K562 (cell line): Measurements from ENCODE around the gene HOXB5. TPM values are rescaled to one million over a fixed set of nuclear protein-coding genes. Genes with fewer than 3 reads are reported as not detected.

Experiments
- BACH1 ChIP-seq: fragments of 200-800 bp; sonication (Bioruptor generic); IDR thresholded peaks from 2 replicates; pipeline ENCODE4 v1.6.1; 2016; ENCODE audit warnings: missing genetic modification characterization, missing compliant biosample characterization
- CEBPB ChIP-seq: fragments of 450-650 bp; IDR thresholded peaks from 2 replicates; pipeline ENCODE4 v1.6.1; 2016; ENCODE audit warnings: missing genetic modification characterization, missing compliant biosample characterization
- CEBPG ChIP-seq, 3 experiments: fragments of 200-800 bp in 1 of 3; sonication (Bioruptor generic) in 1 of 3; sonication (generic) in 1 of 3; formaldehyde crosslinking in 1 of 3; IDR thresholded peaks in 2 of 3; conservative IDR thresholded peaks in 1 of 3; 2 replicates each; pipeline versions ENCODE4 v1.6.1 to v1.8.0; 2016 to 2022; ENCODE audit warnings: missing compliant biosample characterization in 2 of 3, missing genetic modification characterization in 2 of 3, mild to moderate bottlenecking in 1 of 3, missing genetic modification reagents in 1 of 3
- CREB3 ChIP-seq: fragments of 450-650 bp; conservative IDR thresholded peaks from 2 replicates; pipeline ENCODE4 v1.6.1; 2016; ENCODE audit warnings: missing genetic modification characterization, low read depth, mild to moderate bottlenecking, missing compliant biosample characterization, moderate library complexity
- MAZ ChIP-seq, 2 experiments: fragments of 450-650 bp in 1 of 2; sonication (generic) in 1 of 2; formaldehyde crosslinking; IDR thresholded peaks in 1 of 2; conservative IDR thresholded peaks in 1 of 2; 2 replicates each; pipeline versions ENCODE4 v1.4.0 to v1.5.0; 2020; ENCODE audit warnings: mild to moderate bottlenecking in 1 of 2, missing genetic modification reagents in 1 of 2
- POLR2A ChIP-seq: fragments of 450-650 bp; conservative IDR thresholded peaks from 2 replicates; pipeline ENCODE4 v1.6.1; 2016
- POLR2AphosphoS5 ChIP-seq: IDR thresholded peaks from 2 replicates; pipeline ENCODE4 v1.6.1; 2011; ENCODE audit warnings: mild to moderate bottlenecking, low read depth, low read length, moderate library complexity; ENCODE audit not compliant: control insufficient read depth, insufficient read depth
- POLR2B ChIP-seq: fragments of 450-650 bp; IDR thresholded peaks from 2 replicates; pipeline ENCODE4 v1.6.1; 2018; ENCODE audit warnings: low read depth; ENCODE audit not compliant: partially characterized antibody
- RBBP5 ChIP-seq: fragments of 200-600 bp; sonication (generic); IDR thresholded peaks from 2 replicates; pipeline ENCODE4 v1.6.1; 2012; ENCODE audit warnings: borderline replicate concordance, mild to moderate bottlenecking, low read length, control low read depth, inconsistent platforms; ENCODE audit not compliant: insufficient read depth, poor library complexity, severe bottlenecking
- RBFOX2 ChIP-seq: fragments of 200-400 bp; formaldehyde crosslinking; IDR thresholded peaks from 2 replicates; pipeline ENCODE4 v1.6.1; 2017; ENCODE audit warnings: low read depth, mild to moderate bottlenecking, low read length, moderate library complexity
- SIN3A ChIP-seq, 2 experiments: fragments of 150-350 bp in 1 of 2; IDR thresholded peaks; 2 replicates each; pipeline ENCODE4 v1.6.1; 2011 to 2016; ENCODE audit warnings: borderline replicate concordance in 2 of 2, low read depth in 2 of 2, low read length in 2 of 2, mild to moderate bottlenecking in 2 of 2, moderate library complexity in 2 of 2; ENCODE audit not compliant: control insufficient read depth in 1 of 2
- SUPT5H ChIP-seq: fragments of 450-650 bp; IDR thresholded peaks from 2 replicates; pipeline ENCODE4 v1.6.1; 2016
- THRB ChIP-seq: fragments of 450-650 bp; formaldehyde crosslinking; conservative IDR thresholded peaks from 2 replicates; pipeline ENCODE4 v1.4.0; 2022; ENCODE audit warnings: mild to moderate bottlenecking, missing genetic modification characterization
- ZNF253 ChIP-seq: fragments of 250-450 bp; sonication (Bioruptor Pico); conservative IDR thresholded peaks from 2 replicates; pipeline ENCODE4 v1.6.1; 2021; ENCODE audit warnings: mild to moderate bottlenecking
- ZNF57 ChIP-seq: fragments of 450-650 bp; formaldehyde crosslinking; IDR thresholded peaks from 2 replicates; pipeline ENCODE4 v1.4.0; 2020; ENCODE audit warnings: mild to moderate bottlenecking, moderate library complexity
- ZNF668 ChIP-seq: fragments of 250-450 bp; sonication (Bioruptor Pico); IDR thresholded peaks from 2 replicates; pipeline ENCODE4 v1.8.0; 2022; ENCODE audit warnings: mild to moderate bottlenecking, inconsistent platforms
- polyA plus RNA-seq, 8 experiments: library from polyadenylated mRNA; depleted of rRNA in 4 of 8; stranded (reverse) in 5 of 8; unstranded in 3 of 8; fragments of >200 nt; fragmentation: Nextera tagmentation in 2 of 8; fragmentation: Illumina TruSeq in 1 of 8; extraction: Ambion mirVana in 2 of 8; extraction: Trizol in 1 of 8; gene quantifications; 2 replicates each; pipeline versions ENCODE4 v1.2.1 to v1.2.3, GENCODE V29; 2011 to 2014; ENCODE audit warnings: inconsistent platforms in 1 of 8, missing spikeins in 1 of 8
- total RNA-seq, 7 experiments: library from RNA; depleted of rRNA in 6 of 7; stranded (reverse); fragments of >200 nt in 6 of 7; fragmentation: Illumina TruSeq in 2 of 7; extraction: Trizol in 2 of 7; gene quantifications; 2 replicates each; pipeline versions ENCODE4 v1.2.1 to v1.2.3, GENCODE V29; 2011 to 2021; ENCODE audit warnings: low replicate concordance in 1 of 7
- TF ChIP-seq, protein P1 (sequence below): fragments of 450-650 bp; IDR thresholded peaks from 2 replicates; pipeline ENCODE4 v1.6.1; 2016; ENCODE audit warnings: mild to moderate bottlenecking
- TF ChIP-seq, protein P2 (sequence below): fragments of 450-650 bp; IDR thresholded peaks from 2 replicates; pipeline ENCODE4 v1.7.1; 2018; ENCODE audit warnings: mild to moderate bottlenecking, low read depth; ENCODE audit not compliant: partially characterized antibody

The HOXB5 gene
- total and polyA plus RNA-seq, 9 of the 15 experiments (the other 6 are each of a cell fraction or from before 2014, with no cell fraction given): 0.24 to 2.7 (median 0.65) TPM

GRCh38 chr17:48620461-48621139 is 27.0 kb upstream of the HOXB5 start (continued):
- TF ChIP-seq ZNF57: 0 out of 2 replicates have a peak, but pooled peaks have one; percentile 42
- 0 out of 4 replicates have a peak, but pooled peaks of 1 of the 2 experiments have one; percentile 49 for TF ChIP-seq MAZ (CRISPR knock-in tag; conservative IDR thresholded peaks at IDR 0.05 in 1 of 2, IDR thresholded peaks at IDR 0.05 in 1 of 2)
- peak; percentile 70; the same call in 1 of the 2 replicates for TF ChIP-seq CEBPG (CRISPR knock-in tag; IDR thresholded peaks at IDR 0.05)
- TF ChIP-seq CEBPG (tag; conservative IDR thresholded peaks at IDR 0.05 in 1 of 2, IDR thresholded peaks at IDR 0.05 in 1 of 2): no peak; a peak in 1 of 4 replicates
- peak in 1 of 2 experiments; percentile 2; a peak in 1 of 4 replicates for TF ChIP-seq SIN3A (IDR thresholded peaks at IDR 0.05; ENCODE audit: borderline replicate concordance in 2 of 2, control insufficient read depth in 1 of 2, low read depth in 2 of 2, low read length in 2 of 2)
- 0 out of 2 replicates have a peak, but pooled peaks have one; percentile 6 for TF ChIP-seq THRB (CRISPR knock-in tag)
- TF ChIP-seq RBFOX2: peak; percentile 46; the same call in 1 of the 2 replicates
- peak; percentile 51; the same call in 1 of the 2 replicates for TF ChIP-seq SUPT5H
- TF ChIP-seq POLR2B: peak; percentile 61
- TF ChIP-seq BACH1 (tag): no peak
- TF ChIP-seq RBBP5: peak; percentile 11
- TF ChIP-seq, protein P1, sequence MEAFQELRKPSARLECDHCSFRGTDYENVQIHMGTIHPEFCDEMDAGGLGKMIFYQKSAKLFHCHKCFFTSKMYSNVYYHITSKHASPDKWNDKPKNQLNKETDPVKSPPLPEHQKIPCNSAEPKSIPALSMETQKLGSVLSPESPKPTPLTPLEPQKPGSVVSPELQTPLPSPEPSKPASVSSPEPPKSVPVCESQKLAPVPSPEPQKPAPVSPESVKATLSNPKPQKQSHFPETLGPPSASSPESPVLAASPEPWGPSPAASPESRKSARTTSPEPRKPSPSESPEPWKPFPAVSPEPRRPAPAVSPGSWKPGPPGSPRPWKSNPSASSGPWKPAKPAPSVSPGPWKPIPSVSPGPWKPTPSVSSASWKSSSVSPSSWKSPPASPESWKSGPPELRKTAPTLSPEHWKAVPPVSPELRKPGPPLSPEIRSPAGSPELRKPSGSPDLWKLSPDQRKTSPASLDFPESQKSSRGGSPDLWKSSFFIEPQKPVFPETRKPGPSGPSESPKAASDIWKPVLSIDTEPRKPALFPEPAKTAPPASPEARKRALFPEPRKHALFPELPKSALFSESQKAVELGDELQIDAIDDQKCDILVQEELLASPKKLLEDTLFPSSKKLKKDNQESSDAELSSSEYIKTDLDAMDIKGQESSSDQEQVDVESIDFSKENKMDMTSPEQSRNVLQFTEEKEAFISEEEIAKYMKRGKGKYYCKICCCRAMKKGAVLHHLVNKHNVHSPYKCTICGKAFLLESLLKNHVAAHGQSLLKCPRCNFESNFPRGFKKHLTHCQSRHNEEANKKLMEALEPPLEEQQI: no peak
- peak; percentile 61 for TF ChIP-seq POLR2A
- no peak for TF ChIP-seq CREB3 (tag)
- TF ChIP-seq ZNF668 (CRISPR knock-in tag): no peak
- TF ChIP-seq CEBPB (tag): 0 out of 2 replicates have a peak, but pooled peaks have one; percentile 12
- TF ChIP-seq ZNF253: no peak
- 0 out of 2 replicates have a peak, but pooled peaks have one; percentile 3 for TF ChIP-seq POLR2AphosphoS5
- TF ChIP-seq, protein P2, sequence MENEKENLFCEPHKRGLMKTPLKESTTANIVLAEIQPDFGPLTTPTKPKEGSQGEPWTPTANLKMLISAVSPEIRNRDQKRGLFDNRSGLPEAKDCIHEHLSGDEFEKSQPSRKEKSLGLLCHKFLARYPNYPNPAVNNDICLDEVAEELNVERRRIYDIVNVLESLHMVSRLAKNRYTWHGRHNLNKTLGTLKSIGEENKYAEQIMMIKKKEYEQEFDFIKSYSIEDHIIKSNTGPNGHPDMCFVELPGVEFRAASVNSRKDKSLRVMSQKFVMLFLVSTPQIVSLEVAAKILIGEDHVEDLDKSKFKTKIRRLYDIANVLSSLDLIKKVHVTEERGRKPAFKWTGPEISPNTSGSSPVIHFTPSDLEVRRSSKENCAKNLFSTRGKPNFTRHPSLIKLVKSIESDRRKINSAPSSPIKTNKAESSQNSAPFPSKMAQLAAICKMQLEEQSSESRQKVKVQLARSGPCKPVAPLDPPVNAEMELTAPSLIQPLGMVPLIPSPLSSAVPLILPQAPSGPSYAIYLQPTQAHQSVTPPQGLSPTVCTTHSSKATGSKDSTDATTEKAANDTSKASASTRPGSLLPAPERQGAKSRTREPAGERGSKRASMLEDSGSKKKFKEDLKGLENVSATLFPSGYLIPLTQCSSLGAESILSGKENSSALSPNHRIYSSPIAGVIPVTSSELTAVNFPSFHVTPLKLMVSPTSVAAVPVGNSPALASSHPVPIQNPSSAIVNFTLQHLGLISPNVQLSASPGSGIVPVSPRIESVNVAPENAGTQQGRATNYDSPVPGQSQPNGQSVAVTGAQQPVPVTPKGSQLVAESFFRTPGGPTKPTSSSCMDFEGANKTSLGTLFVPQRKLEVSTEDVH: peak; percentile 40
